ENCODE measurements around the gene SERTAD4.

The SERTAD4 gene

DNA sequence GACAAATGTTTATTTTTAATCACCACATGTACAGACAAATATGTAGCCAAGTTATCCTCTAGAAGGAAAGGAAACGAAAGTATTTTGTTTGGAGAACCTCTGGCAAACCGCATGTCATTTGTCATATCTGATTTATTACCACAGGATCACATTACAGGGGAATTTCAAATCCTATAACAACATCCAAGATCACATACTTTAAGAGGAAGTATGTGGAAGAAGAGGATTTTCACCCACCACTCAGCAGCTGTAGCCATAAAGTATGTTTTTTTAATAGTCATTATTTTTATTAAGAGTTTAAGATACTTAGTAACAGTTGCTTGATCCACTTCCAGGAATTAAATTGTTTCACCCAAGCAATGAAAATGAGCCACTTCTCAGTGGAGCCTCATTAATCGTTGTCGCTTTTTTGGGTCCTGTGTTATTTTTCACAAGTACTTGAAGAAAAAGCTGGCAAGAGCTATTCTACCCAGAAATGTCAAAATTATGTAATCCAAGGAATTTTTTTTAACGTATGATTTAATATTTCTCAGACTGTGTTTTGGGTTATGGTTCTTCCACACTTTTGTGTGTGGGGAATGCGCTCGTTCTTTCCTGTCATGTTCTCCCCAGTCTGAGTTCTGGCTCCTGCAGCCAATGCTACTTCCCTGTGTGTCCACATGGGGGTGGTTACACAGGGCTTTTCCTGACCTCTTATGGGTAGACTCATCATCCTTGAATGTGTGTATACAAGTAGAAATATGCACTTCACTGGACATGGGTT lies 6.9 kb downstream of the SERTAD4 start:
- no peak for DNase-seq (ENCODE audit: low read depth, low spot score)
- Histone ChIP-seq H3K9me3 (ENCODE audit: insufficient read depth, low read length) (no peaks in the 10 kb centered on the region), H3K36me3 (ENCODE audit: insufficient read depth, insufficient read length, low read length) (peaks cover 65% of the 10 kb centered on the region), H3K4me3 (ENCODE audit: insufficient read length, low read depth) (no peak overlapping the region), H3K9ac (ENCODE audit: insufficient read length, low read depth) (no peak overlapping the region), H3K4me1 (ENCODE audit: insufficient read depth, insufficient read length) (no peaks in the 10 kb centered on the region), H3K27me3 (ENCODE audit: insufficient read depth, insufficient read length) (no peaks in the 10 kb centered on the region)
- no peak for TF ChIP-seq ZNF274 (IDR thresholded peaks at IDR 0.05; ENCODE audit: low read depth, low read length)
- no peak for TF ChIP-seq YY1 (IDR thresholded peaks at IDR 0.05; ENCODE audit: insufficient read depth, insufficient read length)
- no peak for TF ChIP-seq SUZ12 (IDR thresholded peaks at IDR 0.05; ENCODE audit: extremely low read depth, insufficient read depth, insufficient read length)

DNA sequence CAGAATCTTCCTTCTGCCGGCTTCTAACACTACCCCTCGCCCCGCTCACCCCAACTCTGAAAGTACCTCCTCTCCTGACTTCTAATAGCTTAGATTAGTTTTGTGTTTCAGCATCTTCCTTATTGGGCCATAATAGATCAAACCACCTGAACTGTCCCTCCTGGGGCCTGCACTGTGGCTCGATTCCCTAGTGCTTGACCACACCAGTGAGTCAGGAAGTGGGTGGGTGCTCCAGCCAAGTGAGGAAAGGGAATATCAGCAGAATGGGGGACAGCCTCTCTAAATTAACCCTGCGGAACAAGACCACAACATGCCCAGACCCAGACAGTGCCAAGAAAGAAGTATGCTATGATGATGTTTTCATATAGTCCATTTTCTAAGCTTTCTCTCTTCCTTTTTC lies 8.5 kb downstream of the SERTAD4 start:
- Histone ChIP-seq H3K36me3 (ENCODE audit: insufficient read depth, insufficient read length, low read length) (peaks cover 57% of the 10 kb centered on the region), H3K9me3 (ENCODE audit: insufficient read depth, low read length) (no peaks in the 10 kb centered on the region), H3K4me1 (ENCODE audit: insufficient read depth, insufficient read length) (no peaks in the 10 kb centered on the region), H3K4me3 (ENCODE audit: insufficient read length, low read depth) (no peak overlapping the region), H3K9ac (ENCODE audit: insufficient read length, low read depth) (no peak overlapping the region), H3K27me3 (ENCODE audit: insufficient read depth, insufficient read length) (no peaks in the 10 kb centered on the region)
- TF ChIP-seq YY1 (IDR thresholded peaks at IDR 0.05; ENCODE audit: insufficient read depth, insufficient read length) = no peak
- no peak for TF ChIP-seq SUZ12 (IDR thresholded peaks at IDR 0.05; ENCODE audit: extremely low read depth, insufficient read depth, insufficient read length)
- TF ChIP-seq ZNF274 (IDR thresholded peaks at IDR 0.05; ENCODE audit: low read depth, low read length) = no peak
- no peak for DNase-seq (ENCODE audit: low read depth, low spot score)

- Histone ChIP-seq H3K4me1 (ENCODE audit: insufficient read depth, insufficient read length) (no peaks in the 10 kb centered on the region), H3K9ac (ENCODE audit: insufficient read length, low read depth) (no peak overlapping the region), H3K27me3 (ENCODE audit: insufficient read depth, insufficient read length) (no peaks in the 10 kb centered on the region), H3K9me3 (ENCODE audit: insufficient read depth, low read length) (no peaks in the 10 kb centered on the region), H3K36me3 (ENCODE audit: insufficient read depth, insufficient read length, low read length) (peaks cover 31% of the 10 kb centered on the region), H3K4me3 (ENCODE audit: insufficient read length, low read depth) (no peak overlapping the region)
- TF ChIP-seq SUZ12 (IDR thresholded peaks at IDR 0.05; ENCODE audit: extremely low read depth, insufficient read depth, insufficient read length) (no peak), ZNF274 (IDR thresholded peaks at IDR 0.05; ENCODE audit: low read depth, low read length) (no peak), YY1 (IDR thresholded peaks at IDR 0.05; ENCODE audit: insufficient read depth, insufficient read length) (no peak)
- DNase-seq (ENCODE audit: low read depth, low spot score) = no peak
Measured at GRCh38 chr1:210244746-210245367, 12.3 kb downstream of the SERTAD4 start.

- no peaks in the 10 kb centered on the region for H3K27me3 ChIP-seq (ENCODE audit: insufficient read depth, insufficient read length)
- H3K9me3 ChIP-seq (ENCODE audit: insufficient read depth, low read length) = no peaks in the 10 kb centered on the region
- DNase-seq (ENCODE audit: low read depth, low spot score) = no peak
- H3K9ac ChIP-seq (ENCODE audit: insufficient read length, low read depth) = no peak overlapping the region
- no peaks in the 10 kb centered on the region for H3K4me1 ChIP-seq (ENCODE audit: insufficient read depth, insufficient read length)
- no peak for TF ChIP-seq SUZ12 (IDR thresholded peaks at IDR 0.05; ENCODE audit: extremely low read depth, insufficient read depth, insufficient read length)
- no peak for TF ChIP-seq ZNF274 (IDR thresholded peaks at IDR 0.05; ENCODE audit: low read depth, low read length)
- TF ChIP-seq YY1 (IDR thresholded peaks at IDR 0.05; ENCODE audit: insufficient read depth, insufficient read length) = no peak
- H3K36me3 ChIP-seq (ENCODE audit: insufficient read depth, insufficient read length, low read length) = peaks cover 17% of the 10 kb centered on the region
- no peak overlapping the region for H3K4me3 ChIP-seq (ENCODE audit: insufficient read length, low read depth)
Measured at GRCh38 chr1:210246447-210246846, 13.9 kb downstream of the SERTAD4 start.

GRCh38 chr1:210248341-210248740 lies 15.7 kb downstream of the SERTAD4 start:
- Histone ChIP-seq H3K9me3 (ENCODE audit: insufficient read depth, low read length) (no peaks in the 10 kb centered on the region), H3K4me3 (ENCODE audit: insufficient read length, low read depth) (no peak overlapping the region), H3K9ac (ENCODE audit: insufficient read length, low read depth) (no peak overlapping the region), H3K27me3 (ENCODE audit: insufficient read depth, insufficient read length) (peaks cover under 1% of the 10 kb centered on the region), H3K36me3 (ENCODE audit: insufficient read depth, insufficient read length, low read length) (no peaks in the 10 kb centered on the region), H3K4me1 (ENCODE audit: insufficient read depth, insufficient read length) (peaks cover 2% of the 10 kb centered on the region)
- no peak for TF ChIP-seq YY1 (IDR thresholded peaks at IDR 0.05; ENCODE audit: insufficient read depth, insufficient read length)
- no peak for TF ChIP-seq SUZ12 (IDR thresholded peaks at IDR 0.05; ENCODE audit: extremely low read depth, insufficient read depth, insufficient read length)
- TF ChIP-seq ZNF274 (IDR thresholded peaks at IDR 0.05; ENCODE audit: low read depth, low read length) = no peak
- DNase-seq (ENCODE audit: low read depth, low spot score) = no peak

DNA sequence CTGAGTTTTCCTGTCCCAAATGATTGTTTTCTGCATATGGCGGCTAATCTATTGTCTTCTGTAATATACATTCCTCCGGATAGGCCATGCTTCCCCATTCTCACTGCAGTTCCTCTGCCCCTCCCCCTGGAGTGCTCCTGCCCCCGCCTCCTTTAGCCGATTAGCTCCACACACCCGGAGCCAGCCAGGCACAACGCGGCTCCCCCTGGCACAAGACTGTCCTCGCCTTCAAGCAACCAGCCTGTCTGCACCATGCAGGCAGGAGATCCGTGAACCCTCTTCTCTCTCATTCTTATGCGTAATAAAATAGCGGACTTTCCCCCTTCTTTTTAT lies 18.0 kb downstream of the SERTAD4 start:
- H3K9me3 ChIP-seq (ENCODE audit: insufficient read depth, low read length) = no peaks in the 10 kb centered on the region
- H3K4me1 ChIP-seq (ENCODE audit: insufficient read depth, insufficient read length) = peaks cover 9% of the 10 kb centered on the region
- H3K27me3 ChIP-seq (ENCODE audit: insufficient read depth, insufficient read length) = peaks cover 17% of the 10 kb centered on the region
- peak overlapping the region; percentile 62 for H3K9ac ChIP-seq (ENCODE audit: insufficient read length, low read depth)
- TF ChIP-seq ZNF274 (IDR thresholded peaks at IDR 0.05; ENCODE audit: low read depth, low read length) = no peak
- TF ChIP-seq SUZ12 (IDR thresholded peaks at IDR 0.05; ENCODE audit: extremely low read depth, insufficient read depth, insufficient read length) = no peak
- TF ChIP-seq YY1 (IDR thresholded peaks at IDR 0.05; ENCODE audit: insufficient read depth, insufficient read length) = no peak
- no peaks in the 10 kb centered on the region for H3K36me3 ChIP-seq (ENCODE audit: insufficient read depth, insufficient read length, low read length)
- no peak for DNase-seq (ENCODE audit: low read depth, low spot score)
- H3K4me3 ChIP-seq (ENCODE audit: insufficient read length, low read depth) = peak overlapping the region; percentile 37

GRCh38 chr1:210250998-210251679 lies 18.5 kb downstream of the SERTAD4 start:
- Histone ChIP-seq H3K36me3 (ENCODE audit: insufficient read depth, insufficient read length, low read length) (no peaks in the 10 kb centered on the region), H3K4me3 (ENCODE audit: insufficient read length, low read depth) (peak overlapping the region; percentile 58), H3K9me3 (ENCODE audit: insufficient read depth, low read length) (no peaks in the 10 kb centered on the region), H3K9ac (ENCODE audit: insufficient read length, low read depth) (peak overlapping the region; percentile 83), H3K27me3 (ENCODE audit: insufficient read depth, insufficient read length) (peaks cover 21% of the 10 kb centered on the region), H3K4me1 (ENCODE audit: insufficient read depth, insufficient read length) (peaks cover 9% of the 10 kb centered on the region)
- peak; percentile 72 for DNase-seq (ENCODE audit: low read depth, low spot score)
- TF ChIP-seq SUZ12 (IDR thresholded peaks at IDR 0.05; ENCODE audit: extremely low read depth, insufficient read depth, insufficient read length) (no peak), YY1 (IDR thresholded peaks at IDR 0.05; ENCODE audit: insufficient read depth, insufficient read length) (no peak), ZNF274 (IDR thresholded peaks at IDR 0.05; ENCODE audit: low read depth, low read length) (no peak)
